ENCODE measurements around the gene SLN.
A peak's percentile ranks its signal among the peaks of the same experiment; 100 is the strongest.

The SLN gene

DNA sequence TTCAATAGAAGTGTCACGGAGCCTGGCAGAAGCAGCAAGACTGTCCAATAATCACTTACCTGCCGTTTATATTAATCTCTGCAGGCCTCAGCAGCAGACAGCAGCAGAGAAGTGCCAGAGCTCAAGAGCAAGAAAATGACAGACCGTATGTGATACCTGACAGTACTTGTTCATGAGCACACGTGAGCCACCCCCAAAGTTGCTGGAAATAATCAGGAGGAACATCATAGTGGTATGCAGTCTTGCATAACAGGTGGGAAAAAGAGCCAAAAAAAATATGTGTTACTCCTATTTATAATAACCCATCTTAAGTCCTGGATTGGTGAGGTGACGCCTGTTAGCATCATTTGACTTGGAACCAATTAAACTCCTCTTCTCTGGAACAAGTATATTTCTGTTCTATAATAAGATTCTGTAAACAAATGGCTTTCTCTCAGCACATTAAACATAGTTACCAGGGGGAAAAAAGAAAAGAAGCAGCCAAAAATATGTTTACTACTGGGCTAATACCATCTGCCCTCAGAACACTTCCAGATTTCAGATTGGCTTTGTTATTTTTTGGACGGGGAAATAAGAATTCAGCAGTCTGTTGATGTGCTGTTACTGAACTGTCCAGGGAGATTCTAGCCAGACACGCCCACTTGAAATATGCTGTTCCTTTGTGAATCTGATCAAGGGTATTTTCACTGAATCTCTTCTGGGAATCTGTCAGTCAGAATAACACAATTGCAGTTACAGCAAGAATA is 7.9 kb upstream of the SLN start:
- no peak for DNase-seq (ENCODE audit: low read depth)

DNA sequence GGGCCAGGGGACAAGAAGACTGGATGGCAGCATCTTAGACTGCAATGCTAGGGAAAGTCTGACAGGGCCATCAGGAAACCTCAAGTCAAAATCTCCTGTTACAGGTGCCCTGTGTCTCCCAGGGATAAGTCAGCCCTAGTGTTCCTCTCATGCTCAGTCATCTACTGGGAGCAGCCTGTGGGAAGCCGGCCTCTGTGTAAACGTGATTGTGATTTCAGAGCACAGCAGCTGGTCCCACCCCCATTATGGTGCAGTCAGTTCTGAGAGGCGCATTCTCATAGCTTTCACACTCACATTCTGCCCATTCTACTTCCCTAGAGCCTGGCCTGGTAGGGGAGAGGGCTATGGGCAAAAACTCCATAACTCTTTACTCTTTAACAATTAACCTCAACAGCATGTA is 7.2 kb upstream of the SLN start:
- DNase-seq (ENCODE audit: low read depth), result no peak

DNA sequence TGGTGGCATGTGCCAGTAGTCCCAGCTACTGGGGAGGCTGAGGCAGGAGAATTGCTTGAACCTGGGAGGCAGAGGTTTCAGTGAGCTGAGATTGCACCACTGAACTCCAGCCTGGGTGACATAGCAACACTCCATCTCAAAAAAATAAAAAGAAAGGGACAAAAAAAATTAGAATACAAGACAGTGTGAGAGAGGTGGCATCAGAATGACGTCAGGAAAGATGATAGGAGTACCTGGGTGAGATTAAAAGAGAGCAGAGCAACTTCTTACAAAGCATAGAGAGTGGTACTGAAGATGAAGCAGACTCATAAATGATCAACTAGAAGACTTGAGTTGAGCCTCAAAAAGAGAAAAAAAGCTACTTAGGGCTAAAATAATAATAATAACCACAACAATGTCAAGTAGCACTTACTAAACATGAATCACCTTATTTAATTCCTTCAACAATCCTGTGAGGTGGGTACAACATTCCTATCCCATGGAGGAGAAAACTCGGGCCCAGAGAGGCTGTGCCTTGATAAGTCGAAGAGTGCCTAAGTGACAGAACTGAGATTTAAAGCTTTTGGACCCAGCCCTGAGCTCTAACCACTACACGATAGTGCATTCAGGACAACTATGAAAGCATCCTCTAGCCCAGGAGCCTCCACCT is 5.2 kb upstream of the SLN start:
- DNase-seq (ENCODE audit: low read depth), result no peak

DNA sequence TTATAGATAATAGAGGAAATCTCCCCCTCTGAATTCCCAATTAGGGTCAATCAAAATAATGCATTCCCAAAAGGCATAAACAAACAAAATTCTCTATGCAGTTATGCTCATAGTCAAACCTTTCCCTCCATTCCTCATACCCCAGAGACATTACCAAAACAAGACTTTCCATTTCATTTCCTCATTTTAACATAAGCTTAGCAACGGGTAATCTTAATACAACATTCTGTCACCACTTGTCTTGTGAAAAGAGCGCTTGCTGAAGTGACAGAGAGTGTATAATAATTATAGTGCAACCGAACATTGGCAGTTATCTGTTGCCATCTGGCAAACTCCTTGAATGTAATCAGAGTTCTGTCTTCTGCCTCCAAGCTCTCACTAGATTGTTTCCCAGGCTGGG is 1.2 kb upstream of the SLN start:
- no peak for DNase-seq (ENCODE audit: low read depth)

DNA sequence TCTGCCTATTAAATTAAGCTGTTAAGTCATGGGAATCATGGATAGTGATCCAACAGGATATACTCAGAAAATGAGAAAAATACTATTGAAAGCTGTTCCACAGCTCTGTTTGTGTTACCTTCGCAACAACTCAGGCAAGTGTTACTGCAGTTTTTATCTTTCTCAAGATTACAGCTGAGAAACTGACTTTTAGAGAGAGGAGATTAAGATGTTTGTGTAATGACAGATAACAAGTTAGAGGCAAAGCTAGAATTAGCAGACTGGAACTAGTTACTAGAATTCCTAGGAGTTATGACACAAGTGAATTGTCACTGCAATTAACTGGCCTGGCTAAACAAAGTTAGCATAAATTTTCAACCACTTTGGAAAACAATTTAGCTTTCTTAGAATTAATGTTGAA is 1.6 kb downstream of the SLN start:
- no peak for DNase-seq (ENCODE audit: low read depth)

DNA sequence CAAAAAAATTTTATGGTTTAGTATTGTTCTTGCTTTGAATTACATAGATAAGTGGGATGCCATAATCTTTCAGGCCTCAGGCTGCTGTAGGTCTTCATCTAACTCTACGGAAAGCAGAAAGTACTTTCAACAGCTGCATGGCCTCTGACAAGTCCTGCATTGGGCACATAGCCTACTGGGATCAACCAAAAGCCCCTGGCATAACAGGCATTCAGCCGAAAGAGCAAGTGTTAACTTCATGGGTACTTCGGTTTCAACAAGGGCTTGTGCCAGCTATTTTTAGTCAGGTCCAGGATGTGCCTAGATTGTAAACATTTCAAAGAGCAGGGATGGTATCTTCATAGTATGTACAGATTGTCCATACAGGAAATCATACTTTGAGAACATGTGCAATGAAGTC is 3.1 kb downstream of the SLN start:
- no peak for DNase-seq (ENCODE audit: low read depth)

DNA sequence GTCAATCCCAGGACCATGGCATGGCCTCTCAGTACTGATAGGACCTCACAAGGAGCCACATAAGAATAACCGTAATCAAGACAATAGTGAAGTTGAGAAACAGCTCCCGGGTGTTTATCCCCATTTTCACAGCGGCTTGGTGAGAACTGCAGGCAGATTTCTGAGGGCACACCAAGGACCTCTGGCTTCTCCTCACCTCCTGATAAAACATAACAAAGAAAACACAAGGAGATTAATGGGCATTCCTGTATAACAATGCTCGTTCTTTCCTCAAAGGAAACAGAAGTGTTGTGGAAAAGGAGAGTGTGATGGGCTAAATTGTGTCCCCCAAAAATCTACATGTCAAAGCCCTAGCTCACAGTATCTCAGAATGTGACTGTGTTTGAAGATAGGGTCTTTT is 4.0 kb downstream of the SLN start:
- DNase-seq (ENCODE audit: low read depth), result no peak

DNA sequence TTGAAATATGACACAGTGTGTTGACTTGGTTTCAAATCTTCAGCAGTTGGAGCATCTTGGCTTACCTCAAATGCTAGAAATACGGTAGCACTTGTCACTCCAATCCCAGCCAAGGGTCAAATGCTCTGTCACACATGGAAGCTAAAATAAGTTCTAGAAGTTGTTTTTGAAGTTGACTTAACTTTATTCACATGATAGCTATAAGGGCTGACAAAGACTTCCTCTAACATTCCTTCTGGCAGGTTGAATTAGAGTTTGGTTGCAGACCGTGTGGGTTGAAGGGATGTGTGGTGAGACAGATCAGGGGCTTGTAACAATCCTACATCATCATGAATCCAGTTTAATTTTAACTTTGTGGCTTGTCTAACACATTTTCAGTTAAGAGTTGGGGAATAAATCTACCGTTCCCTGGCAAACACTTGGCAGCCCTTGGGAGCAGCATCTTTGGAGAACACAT is 4.6 kb downstream of the SLN start:
- DNase-seq (ENCODE audit: low read depth), result no peak

DNA sequence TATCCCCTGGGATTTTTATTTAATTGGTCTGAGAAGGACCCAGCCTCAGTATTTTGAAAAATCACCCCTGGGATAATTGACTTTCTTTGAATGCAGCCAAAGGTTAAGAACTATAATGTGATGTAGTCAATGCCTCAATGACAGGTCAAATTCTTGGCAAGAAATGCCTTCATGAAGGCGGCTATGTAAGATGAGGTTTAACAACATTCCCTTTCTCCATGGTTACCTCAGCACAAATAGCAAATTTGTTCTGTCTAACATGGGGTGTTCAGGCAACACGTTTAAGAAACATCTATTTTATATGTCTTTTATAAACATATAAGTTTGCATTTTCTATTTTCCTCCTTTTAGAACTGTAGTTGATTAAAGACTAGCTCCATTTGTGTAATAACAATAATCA is 5.3 kb downstream of the SLN start:
- no peak for DNase-seq (ENCODE audit: low read depth)

DNA sequence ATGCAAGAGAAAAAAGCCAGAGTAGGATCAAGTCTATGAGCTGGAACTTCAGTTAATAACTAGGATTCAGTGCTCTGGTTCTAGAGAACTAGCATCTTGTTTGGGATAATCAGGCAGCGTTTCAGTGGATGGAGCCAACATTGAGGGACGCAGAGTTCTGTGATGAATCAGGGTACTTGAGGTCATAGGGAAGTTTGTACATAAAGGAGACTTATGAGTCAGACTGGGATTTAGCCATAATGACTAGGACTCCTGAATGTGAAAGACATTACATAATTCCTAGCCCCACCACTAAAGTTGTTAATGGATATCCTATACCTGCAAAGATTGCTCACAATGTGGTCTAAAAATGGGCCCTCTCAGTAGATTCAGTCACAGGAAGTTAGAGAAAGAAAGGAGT is 6.8 kb downstream of the SLN start:
- no peak for DNase-seq (ENCODE audit: low read depth)

DNA sequence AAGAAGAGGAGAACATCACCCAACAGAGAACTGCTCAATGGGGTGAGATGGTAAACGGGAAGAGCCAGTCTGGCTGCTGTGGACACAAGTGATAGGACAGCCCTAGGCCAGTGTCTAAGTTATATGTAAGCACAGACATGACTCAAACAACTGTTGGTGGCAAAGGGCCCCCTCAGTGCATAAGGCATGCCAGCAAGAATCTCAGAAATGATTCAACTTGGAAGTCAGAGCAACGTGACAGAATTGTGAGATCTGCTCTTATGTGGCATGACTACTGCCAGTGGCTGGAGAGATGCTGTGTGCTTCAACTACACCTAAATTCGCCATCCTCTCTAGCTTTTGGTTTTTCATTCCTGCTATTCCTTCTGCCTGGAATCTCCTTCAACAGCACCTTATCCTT is 7.4 kb downstream of the SLN start:
- no peak for DNase-seq (ENCODE audit: low read depth)

DNA sequence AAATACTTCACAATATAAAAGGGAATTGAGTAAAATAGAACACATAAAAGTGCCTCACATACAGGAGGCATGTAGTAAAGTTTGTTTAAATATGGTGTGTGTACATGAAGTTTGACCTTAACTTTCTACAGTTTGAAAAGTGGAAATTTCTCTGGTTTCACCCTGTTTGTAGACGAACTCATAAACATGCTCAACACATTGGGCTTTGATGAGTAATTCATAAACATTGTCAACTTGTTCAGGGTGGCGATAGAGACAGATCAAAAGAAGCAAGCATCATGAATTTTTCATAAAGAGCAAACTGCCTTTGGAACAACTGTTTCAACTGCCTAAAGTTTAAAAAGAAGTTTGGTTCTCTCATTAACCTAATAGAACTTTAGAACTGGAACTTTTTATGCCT is 9.1 kb downstream of the SLN start:
- no peak for DNase-seq (ENCODE audit: low read depth)

DNA sequence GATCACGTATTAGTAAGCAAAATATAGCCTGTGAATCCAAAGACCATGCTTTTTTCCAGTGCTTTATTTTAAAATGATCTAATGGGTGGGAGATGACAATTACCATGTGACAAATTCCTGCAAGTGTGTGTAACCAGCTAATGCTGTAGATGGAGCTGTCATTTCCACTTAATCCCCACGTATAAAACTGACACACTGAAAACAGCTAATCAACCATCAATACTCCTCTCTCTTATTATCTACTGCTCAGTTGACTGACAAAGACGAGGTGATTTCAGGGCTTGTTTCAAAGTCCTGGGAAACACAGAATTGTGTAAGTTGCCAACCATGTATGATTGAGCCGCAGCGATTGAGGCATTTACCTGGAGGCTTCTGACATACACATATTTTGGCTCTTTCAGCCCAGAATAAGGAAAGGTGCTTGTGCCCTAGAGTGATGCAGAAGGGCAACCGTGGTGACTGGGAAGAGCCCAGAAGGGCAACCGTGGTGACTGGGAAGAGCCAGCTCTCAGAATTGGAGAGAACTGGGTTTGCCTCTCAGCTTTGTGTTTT is 9.7 kb downstream of the SLN start:
- no peak for DNase-seq (ENCODE audit: low read depth)

DNA sequence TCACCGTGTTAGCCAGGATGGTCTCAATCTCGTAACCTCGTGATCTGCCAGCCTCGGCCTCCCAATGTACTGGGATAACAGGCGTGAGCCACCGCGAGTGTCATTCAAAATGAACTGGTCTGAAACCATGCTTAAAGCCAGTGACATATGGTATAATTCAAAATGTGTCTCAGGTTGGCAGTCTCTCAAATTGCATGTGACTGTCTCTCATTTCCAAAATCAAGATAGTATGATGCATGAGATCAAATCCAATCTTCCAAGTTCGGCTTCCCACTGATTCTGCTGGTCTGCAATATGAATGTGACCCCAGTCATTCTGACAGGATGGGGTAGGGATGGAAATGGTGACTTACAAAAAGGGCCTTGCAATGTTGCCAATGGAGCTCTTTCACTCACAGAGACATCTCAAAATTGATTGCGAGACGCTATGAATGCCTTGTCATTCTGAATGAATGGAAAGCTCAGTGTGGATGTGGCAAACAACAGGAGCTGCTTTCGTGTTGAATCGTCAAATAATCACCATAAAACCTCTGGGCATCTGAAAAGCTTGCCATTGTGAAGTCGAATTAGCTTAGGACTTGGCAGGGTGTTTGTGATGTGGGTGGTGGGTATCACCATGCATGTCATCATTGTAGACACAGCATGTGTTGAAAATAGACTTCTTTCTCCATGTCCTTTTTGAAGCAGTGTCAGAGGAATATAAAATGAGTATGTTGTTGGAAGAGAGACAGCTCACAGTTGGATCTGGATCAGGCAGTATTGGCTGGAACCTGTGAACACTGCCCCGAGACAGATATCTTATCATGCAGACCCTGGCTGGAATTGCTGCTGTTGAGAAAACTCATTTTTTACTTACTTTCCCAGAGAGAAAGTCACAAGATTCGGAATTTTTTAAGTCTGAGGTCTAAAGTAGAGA is 12.2 kb downstream of the SLN start:
- DNase-seq (ENCODE audit: low read depth), result no peak

DNA sequence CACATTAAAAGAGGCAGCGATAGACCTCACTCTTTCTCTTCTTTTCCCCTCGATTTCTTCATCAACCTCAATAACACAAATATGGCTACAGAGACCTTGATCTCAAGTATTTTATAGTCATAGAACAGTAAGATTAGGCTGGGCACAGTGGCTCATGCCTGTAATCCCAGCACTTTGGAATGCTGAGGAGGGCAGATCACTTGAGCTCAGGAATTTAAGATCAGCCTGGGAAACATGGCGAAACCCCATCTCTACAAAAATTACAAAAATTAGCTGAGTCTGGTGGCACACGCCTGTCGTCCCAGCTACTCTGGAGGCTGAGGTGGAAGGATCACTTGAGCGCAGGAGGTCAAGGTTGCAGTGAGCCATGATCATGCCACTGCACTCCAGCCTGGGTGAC is 14.6 kb downstream of the SLN start:
- DNase-seq (ENCODE audit: low read depth), result no peak

DNA sequence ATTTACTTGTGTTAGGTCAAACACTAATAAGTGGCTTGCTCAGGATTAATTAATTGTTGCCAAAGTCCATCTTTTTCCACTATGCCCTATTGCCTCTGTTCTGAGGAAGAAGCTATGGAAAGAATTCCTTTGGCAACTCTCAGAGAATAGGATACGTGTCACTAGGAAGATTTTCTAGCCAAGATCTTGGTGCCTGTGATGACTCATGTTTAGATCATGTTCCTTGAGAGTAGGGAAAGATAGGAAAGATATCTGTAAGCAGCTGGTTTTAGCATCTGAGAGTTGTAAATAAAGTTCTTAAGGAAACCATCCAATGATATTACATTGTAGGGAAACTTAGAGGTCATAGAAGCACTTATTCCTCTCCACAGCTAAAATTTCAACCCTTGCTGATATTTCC is 15.7 kb downstream of the SLN start:
- no peak for DNase-seq (ENCODE audit: low read depth)

DNA sequence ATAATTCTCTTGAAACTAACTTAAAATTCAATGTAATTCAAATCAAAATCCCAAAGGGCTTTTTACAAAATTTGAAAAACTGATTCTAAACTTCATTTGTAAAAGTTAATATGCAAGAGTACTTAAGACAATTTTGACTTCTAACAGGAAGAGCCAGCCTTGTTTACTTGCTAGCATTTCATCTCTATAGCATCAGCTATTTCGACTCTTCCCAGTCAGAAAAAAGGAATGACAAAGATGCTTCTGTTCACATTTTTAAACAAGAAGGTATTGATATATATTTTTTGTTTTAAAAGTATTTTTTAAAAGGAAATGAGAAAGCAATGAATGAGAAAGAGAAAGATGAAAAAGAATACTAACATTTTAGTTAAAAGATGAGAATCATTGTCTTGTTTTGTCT is 16.4 kb downstream of the SLN start:
- DNase-seq (ENCODE audit: low read depth), result no peak

DNA sequence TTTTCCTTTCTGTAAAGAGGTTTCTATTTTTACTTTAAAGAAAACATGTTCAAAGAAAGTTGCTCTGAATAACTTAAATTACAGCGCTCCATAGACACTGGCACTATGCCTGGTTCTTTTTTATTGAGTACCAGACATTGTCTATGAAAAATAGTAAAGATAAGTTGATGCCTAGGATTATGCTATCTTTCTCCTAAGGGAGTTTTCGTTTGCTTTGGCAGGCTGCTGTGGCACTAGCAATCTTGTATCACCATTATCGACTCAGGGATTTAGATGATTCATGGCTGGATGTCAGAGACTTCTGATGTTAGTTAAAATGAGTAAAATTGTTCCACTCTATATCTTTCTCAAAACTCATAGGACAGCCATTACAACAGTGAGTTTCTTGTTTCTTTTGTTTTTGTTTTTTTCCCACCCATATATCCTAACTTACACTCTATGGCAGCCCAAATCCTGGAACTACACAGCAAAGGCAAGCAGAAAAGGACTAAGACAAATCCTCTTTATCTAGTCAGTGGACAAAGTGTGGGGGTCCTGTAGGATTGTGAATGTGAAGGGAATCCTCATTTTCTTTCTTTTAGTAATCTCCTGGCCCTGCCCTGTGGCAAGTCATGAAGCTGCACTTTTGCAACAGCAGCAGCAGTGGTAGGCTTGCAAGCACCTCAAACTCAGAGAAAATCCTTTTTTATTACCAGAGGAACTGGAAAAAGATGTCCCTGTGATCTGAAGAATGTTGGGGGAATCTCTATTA is 20.7 kb downstream of the SLN start:
- DNase-seq (ENCODE audit: low read depth), result no peak

DNA sequence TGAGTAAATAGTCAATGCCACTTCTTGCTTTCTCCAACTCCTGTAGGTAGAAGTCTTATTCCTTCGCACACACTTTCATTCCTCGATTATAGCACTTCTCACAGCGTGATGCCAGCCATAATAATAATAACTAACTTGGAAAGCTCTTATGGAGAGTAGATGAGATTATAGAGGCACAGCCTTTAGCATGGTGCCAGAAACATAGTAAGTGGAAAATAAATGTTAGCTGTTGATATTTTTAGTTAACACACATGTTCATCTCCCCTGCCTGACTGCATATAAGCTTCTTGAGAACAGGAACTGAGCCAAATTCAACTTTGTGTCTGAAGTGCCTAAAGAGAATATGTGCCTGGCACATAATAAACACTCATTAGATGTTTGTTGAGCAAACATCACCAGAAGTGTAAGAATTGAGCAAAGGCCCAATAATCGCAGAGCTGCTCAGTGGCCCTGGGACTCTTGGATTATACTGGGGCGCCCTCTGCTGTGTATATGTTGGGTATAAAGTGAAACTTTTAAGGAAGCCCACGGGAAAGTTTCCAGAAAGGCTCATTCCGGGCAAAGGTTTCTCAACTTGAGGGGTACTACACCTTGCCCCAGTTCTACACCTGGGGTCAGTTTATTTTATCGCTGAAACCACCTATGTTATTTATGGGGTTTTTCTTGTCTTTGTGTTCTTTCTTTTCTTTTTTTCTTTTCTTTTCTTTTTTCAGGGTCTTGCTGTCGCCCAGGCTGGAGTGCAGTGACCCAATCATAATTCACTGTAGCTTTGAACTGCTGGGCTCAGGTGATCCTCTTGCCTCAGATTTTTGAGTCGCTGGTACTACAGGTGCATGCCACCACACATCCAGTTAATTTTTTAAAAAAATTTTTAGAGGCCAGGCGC is 22.3 kb downstream of the SLN start:
- DNase-seq (ENCODE audit: low read depth), result peak; percentile 40

DNA sequence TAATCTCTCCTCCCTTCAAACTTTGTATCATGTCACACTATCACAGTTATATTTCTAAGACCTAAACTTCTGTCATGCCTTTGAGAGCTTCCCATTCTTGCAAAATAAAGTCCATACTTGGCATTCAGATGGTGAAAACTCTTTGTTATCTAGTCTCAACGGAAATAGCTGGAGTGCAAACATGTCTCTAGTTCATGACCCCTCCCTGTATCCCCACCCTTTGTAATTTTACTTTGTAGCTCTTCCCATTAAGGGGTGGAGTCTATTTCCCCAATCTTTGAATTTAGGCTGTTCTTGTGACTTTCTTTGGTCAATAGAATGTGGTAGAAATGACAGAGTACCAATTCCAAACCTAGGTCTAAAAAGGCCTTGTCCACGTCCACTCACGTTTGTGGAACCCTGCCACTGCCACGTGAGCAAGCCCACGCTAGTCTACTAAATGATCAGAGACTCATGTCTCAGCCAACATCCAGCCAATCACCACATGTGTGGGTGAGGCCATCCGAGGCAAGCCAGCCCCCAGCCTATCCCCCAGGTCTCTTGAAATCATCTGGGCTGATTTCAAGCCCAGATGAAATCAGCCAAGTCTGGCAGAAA is 23.4 kb downstream of the SLN start:
- no peak for DNase-seq (ENCODE audit: low read depth)

DNA sequence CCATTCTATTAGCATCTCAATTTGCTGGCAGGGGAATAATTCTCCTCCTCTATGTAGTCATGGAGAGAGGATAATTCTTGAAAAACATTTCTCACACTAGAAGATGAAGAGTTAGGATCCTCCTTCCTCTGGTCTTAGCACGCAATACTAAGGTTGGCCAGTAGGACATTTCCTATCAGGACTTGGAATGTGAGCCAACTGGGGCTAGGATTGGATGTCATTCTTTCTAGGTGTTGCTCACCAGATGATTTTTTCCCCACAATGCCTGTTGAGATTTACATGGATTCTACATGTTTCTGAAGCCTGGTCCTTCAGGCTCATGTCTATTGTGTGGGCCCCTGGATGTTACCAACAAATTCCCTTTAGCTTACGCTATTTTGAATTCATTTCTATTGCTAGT is 28.0 kb downstream of the SLN start:
- DNase-seq (ENCODE audit: low read depth), result no peak

All from activated T-cell treated with anti-CD3 and anti-CD28 coated beads for 1 hour (primary cell).